Activated CD8-positive, alpha-beta memory T cell treated with anti-CD3 and anti-CD28 coated beads, Interleukin-2, amount 50 U/mL, for 24 hours (primary cell): ENCODE results near the gene IFT20.
"Not testable (repeated sequence)": the region's sequence is repeated elsewhere in the genome, so short reads cannot be mapped to it uniquely, and the experiment has no call there.

Experiments used
- DNase-seq: peaks from one replicate; pipeline ENCODE4 v3.0.0-alpha.2; 2020; ENCODE audit errors: extremely low read depth

The IFT20 gene

GRCh38 chr17:28363776-28364650 is 28.7 kb upstream of the IFT20 start:
- no peak for DNase-seq

GRCh38 chr17:28363186-28363585 is 27.9 kb upstream of the IFT20 start:
- DNase-seq = no peak

DNA sequence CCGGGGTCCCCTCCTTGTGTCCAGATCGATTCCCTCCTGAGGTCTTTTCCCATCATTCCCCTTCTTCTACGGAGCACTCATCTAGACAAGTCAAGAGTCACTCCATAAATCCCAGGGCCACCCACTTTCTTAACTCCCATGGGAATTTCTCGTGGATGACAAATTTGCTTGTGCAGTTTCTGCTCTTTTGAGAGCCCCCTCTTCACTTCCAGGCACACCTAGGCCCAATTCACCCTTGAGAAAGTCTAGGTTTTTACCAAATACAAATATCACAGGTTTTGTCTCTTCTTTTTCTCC is 22.6 kb upstream of the IFT20 start:
- no peak for DNase-seq

DNA sequence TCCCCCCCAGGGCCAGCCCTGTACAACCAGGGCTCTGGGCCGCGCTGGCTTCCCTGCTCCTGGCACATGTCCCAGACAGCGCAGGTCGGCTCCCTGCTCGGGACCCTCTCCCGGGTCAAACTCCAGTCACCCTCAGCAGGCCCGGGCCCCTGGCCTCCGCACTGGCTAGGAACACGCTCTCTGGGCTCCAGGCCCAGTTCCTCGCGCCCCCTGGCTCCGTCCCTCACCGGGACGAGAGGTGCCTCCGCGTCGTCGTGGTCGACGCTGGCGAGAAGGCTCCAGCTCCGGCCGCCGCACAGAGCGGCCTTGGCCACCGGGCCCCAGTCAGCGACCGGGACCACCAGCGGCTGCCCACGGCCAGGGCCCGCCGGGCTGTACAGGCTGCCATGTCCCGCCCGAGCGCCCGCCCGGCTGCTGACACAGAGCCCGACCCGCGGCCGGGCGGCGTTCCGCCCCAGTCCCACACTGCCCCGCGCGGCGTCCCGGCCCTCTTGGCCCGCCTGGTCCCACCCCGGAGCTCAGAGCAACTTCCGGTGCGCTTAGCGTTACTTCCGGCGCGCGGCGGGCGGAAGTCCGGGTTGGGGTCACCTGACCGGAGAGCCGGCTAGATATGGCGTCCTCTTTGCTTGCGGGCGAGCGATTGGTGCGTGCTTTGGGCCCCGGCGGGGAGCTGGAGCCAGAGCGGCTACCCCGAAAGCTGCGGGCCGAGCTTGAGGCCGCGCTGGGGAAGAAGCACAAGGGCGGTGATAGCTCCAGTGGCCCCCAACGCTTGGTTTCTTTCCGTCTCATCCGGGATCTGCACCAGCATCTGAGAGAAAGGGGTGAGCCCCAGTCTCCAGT is 22.0 kb upstream of the IFT20 start, which contains the start of gene POLDIP2:
TSS of gene POLDIP2 (minus strand) at position 467 of the 840 bp plus-strand sequence. CDS start at position 388, 79 bp downstream.
- peak; percentile 88 for DNase-seq

DNA sequence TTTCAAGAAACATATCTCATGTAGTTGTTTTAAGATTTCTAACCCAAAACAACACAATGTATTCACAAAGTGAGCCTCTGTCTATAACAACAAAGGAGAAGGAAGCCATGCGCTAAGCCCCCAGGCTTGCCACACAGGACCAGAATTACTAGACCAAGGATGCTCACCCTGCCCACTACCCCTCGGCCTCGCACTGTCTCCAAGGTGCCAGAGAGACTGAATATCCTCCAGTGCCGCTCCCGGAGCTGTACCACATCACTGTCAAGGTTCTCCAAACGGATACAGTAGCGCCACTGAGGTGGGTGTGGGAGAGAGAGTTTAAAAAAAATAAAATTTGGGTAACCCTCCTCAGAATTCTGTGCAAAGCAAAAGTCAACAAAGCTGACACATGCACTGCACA is 15.0 kb upstream of the IFT20 start:
- DNase-seq = no peak

DNA sequence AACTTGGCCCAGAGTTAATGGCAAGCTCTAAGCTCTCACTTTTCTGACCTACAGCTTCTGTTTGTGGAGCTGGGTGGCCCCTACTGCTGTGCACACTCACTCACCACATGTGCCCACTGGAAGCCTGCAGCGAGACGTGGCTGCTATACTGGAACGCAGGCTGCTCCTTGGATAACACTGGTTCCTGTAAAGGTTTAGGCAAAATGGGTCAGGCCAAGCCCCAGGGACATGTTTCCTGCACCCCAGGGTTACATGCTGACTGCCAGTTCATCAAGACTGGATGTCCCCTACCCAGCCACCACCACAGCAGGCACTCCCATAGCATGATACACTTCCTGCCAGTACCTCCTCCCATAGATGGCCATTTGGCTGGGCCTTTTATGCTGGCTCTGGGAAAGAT is 13.7 kb upstream of the IFT20 start:
- no peak for DNase-seq

DNA sequence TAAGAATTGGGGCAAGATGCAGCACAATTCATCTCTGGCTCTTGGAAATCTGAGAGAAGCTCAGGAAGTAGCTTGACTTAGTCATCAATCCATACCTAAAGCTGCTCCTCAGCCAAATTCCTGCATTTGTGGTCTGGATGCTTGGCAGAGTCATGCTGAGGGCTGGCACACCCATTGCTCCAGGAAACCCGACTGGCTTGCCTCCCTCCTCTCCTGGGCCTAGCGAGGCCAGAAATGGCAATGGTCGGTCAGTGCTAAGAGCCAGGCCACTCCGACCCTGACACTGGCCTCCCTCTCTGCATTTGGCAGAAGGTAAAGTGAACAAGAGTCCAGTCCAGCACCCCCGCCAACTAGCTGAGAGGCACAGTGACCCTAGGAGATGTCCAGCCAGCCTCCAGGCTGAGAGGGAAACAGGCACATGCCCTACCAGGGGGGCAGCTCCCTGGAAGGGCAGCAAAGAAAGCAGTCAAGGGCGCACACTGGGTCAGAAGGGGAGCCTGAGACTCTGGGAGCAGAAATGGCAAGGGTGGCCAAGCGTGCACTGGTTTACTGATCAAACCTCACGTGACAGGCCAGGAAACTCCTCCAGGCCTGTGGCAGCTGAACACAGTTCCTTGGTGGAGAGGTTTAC is 12.1 kb upstream of the IFT20 start:
- no peak for DNase-seq

DNA sequence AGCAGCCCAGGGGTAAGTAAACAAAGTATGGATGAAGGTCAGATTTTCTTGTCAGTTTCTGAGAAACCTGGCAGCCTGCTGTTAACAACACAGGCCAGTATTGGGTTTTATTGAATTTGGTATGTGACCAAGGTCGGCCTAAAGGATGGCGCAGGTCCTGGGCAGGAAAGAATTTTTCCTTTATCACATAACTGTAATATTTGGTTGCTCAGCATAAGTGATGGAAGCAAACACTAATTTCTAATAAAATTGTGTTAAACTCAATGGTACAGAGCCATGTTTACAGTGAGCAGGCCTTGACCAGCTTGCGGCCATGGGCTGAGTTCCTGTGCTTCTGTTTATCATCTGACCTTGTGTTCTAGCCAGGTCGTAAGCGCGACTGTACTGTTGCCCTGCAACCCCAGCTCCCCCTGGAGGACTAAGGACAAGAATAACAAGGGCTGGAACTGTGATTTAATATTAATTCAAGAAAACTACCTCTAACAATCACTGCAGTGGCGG is 11.5 kb upstream of the IFT20 start:
- DNase-seq = no peak

- no peak for DNase-seq
Observed at GRCh38 chr17:28346199-28346580, 10.9 kb upstream of the IFT20 start.

GRCh38 chr17:28345419-28346198 is 10.3 kb upstream of the IFT20 start:
- no peak for DNase-seq

DNA sequence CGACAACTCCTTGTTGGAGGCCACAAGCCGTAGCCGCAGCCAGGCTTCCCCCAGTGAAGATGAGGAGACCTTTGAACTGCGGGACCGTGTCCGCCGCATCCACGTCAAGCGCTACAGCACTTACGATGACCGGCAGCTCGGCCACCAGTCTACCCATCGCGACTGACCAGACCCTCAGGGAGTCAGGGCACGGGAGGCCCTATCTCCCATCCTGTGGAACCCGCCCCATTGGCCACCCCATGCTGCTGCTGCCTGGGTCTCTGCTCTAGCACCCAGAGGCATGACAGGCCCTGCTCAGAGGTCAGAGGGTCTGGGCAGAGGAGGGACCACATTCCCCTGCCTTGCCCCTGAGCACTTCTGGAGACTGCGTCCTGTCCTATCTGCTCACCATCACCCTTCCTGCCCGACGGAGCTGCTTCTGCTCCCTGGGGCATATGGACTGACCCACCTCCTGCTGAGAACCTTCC is 9.2 kb upstream of the IFT20 start:
- DNase-seq = no peak

DNA sequence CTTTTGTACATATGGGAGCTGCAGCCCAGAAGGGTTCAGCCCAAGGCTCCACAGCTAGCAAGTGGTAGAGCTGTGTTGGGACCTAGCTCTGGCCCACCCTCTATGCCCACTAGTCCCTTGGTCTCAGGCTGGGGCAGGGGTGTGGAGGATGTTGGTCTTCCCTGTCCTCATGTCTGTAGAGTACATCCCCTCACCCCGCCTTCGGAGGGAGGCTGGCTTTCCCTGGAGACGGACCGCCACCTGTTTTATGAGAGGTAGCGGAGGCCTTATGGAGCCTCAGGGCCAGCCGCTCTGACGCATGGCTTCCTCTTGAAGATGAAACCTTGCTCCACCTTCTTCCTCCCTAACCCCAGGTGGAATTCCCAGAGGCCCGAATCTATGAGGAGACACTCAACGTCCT is 8.7 kb upstream of the IFT20 start:
- DNase-seq = no peak

DNA sequence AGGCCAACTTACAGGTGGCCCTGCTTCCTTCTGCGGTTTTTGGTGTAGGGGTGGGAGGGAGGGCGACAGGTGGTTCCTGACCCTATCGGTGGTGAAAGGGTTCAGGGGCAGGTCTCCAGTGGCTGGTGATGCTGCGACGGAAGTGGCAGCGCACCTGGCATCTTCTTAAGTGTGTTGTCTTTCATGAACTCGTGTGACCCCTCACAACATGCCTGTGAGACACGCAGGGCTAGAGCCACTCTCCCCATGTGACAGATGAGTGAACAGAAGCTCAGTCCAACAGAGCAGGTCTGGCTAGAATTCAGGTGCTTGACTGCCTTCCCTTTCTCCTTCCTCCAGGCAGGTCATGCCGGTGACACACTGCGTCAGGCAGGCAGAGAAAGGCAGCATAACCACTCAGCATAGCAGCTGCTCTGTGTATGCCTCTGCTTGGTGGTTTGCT is 8.2 kb upstream of the IFT20 start:
- no peak for DNase-seq

DNA sequence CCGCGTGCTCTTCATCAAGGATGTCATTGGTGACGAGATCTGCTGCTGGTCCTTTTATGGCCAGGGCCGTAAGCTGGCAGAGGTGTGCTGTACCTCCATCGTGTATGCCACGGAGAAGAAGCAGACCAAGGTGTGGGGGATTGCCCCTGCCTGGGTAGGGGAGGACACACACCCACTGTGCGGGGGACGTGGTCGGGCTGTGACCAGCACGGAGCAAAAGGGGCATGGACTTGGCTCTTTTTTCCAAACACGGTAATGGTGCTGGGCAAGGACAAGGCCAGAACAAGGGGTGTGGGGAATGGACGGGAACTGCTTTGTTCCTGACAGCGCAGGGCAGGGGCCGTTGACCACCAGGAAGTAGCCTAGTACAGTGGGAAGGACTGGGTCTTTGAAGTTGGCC is 7.0 kb upstream of the IFT20 start:
- no peak for DNase-seq

GRCh38 chr17:28341516-28341915 is 6.2 kb upstream of the IFT20 start:
- no peak for DNase-seq

DNA sequence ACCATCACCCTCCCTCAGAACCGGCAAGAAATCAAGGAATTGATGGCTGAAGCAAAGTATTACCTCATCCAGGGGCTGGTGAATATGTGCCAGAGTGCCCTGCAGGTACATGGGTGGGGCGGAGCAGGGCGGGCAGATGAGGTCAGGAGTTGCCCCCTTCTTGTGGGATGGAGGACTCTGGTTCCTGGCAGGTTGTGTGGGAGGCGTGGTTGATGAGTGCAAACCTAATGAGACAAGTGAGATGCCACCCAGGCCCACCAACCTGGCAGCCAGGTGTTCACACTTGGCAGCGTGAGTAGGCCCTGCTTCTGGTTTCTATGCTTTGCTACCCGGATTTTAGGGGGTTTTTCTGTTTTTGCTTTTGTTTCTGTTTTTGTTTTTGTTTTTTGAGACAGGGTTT is 5.1 kb upstream of the IFT20 start:
- no peak for DNase-seq

DNA sequence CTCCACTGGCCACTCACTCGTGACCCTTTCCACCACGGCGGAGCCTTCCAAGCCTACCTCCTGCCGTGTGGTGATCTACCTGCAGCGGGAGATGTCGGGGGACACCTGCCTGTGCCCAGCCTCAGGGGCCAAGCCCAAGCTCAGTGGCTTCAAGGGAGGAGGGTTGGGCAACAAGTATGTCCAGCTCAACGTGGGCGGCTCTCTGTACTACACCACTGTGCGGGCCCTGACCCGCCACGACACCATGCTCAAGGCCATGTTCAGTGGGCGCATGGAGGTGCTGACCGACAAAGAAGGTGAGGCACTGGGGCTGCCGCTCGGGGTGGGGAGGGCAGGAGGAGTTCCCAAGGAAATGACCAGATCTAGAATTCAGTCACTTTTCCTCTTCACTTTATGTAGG is 4.2 kb upstream of the IFT20 start:
- no peak for DNase-seq

DNA sequence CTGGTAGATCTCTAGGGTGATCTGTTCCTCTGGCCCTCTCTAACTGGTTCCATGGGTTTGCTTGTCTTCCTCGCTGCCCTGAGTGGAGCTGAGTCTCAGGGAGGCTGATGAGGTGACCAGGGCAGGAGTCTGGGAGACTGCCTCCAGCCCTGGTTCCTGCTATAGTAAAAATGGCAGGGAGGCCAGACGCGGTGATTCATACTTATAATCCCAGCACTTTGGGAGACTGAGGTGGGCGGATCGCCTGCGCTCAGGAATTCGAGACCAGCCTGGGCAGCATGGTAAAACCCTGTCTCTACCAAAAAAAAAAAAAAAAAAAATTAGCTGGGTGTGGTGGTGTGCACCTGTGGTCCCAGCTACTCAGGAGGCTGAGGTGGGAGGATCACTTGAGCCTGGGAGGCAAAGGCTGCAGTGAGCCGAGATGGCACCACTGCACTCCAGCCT is 3.5 kb upstream of the IFT20 start:
- not testable (repeated sequence) for DNase-seq

DNA sequence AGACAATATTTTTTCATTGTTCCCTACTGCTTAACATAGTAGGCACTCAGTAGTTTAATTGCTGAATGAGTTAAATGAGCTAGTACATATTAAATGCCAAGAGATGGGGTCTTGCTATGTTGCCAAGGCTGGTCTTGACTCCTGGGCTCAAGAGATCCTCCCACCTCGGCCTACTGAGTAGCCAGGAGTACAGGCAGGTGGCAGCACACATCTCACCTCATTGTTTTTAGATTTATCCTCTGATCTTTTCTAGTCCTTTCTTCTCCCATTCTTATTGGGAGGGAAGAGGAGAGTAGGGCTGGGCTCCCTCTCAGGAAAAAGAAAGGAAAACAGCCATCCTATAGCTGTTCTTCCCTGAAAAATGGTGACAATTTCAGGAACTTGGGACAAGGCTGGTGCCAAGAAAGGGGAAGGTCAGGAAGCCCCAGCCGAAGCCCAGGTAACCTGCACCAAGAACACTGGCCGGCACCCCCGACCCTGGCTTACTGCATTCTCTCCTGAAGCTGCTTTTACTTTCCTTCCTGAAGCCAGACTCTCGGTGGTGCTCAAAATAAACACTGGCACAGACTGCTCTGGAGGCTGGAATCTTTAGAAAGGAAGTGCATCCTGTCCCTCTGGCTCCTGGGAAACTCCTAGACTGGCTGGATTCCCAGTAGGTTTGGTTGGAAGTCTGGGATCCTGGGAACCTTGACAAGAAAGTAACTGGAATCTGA is 2.9 kb upstream of the IFT20 start:
- DNase-seq = no peak

- no peak for DNase-seq
Observed at GRCh38 chr17:28335959-28336871, 943 bp upstream of the IFT20 start.
